Measurements from ENCODE around the gene RNF121. TPM values are rescaled to one million over a fixed set of nuclear protein-coding genes. Genes with fewer than 3 reads are reported as not detected.

RNF121 gene
- total and polyA plus RNA-seq, 2 of the 8 experiments (the other 6 are each of a cell fraction or from before 2014, with no cell fraction given) = 39.7 to 51.6 TPM

- no peak overlapping the region for H2BK12ac ChIP-seq (ENCODE audit: low read depth, low read length)
- H3K27me3 ChIP-seq (replicated peaks in 1 of 4; ENCODE audit: control insufficient read depth in 3 of 4, extremely low read depth in 1 of 4, insufficient read depth in 3 of 4, low read length in 3 of 4) = no peaks in the 10 kb centered on the region
- H3K14ac ChIP-seq (ENCODE audit: insufficient read length) = no peak overlapping the region
- no peak for FAIRE-seq
- H3K4me3 ChIP-seq (ENCODE audit: extremely low read depth in 1 of 4, insufficient read depth in 2 of 4, low read depth in 3 of 4, low read length in 4 of 4) = no peak overlapping the region
- H3K4me1 ChIP-seq (replicated peaks in 1 of 4; ENCODE audit: control insufficient read depth in 3 of 4, insufficient read depth in 4 of 4, low read length in 3 of 4) = no peaks in the 10 kb centered on the region
- no peaks in the 10 kb centered on the region; the same call in 1 of the 2 replicates for H3K79me1 ChIP-seq (ENCODE audit: low read depth, low read length)
- no peak for DNase-seq (ENCODE audit: low read depth in 1 of 2, low spot score in 2 of 2)
- H2AFZ ChIP-seq (ENCODE audit: low read length) = no peak overlapping the region
- H3K56ac ChIP-seq (replicated peaks; ENCODE audit: insufficient read length, low read depth, low read length) = no peak overlapping the region
- no peaks in the 10 kb centered on the region for H3K9me3 ChIP-seq (ENCODE audit: insufficient read depth in 2 of 2, low read depth in 1 of 2, low read length in 1 of 2)
- no peak overlapping the region for H2BK5ac ChIP-seq (ENCODE audit: low read depth, low read length)
- H3K9ac ChIP-seq (replicated peaks in 1 of 4; ENCODE audit: extremely low read depth in 1 of 4, low read depth in 3 of 4, low read length in 3 of 4) = no peak overlapping the region
- H4K8ac ChIP-seq (ENCODE audit: extremely low read depth, insufficient read depth, low read length) = no peak overlapping the region
- H4K5ac ChIP-seq (ENCODE audit: insufficient read length, low read depth, low read length) = no peak overlapping the region
- POLR2A ChIA-PET (ENCODE audit: partially characterized antibody) = interaction anchor here (0.6 to 3.3 kb wide), 8 partner anchors 8 to 96 kb away, joined by 3 to 9 read pairs (median 4); partner anchors contain the start of gene IL18BP
- no peak overlapping the region for H2BK20ac ChIP-seq (ENCODE audit: low read length)
- no peaks in the 10 kb centered on the region for H3K79me2 ChIP-seq (ENCODE audit: control insufficient read depth in 1 of 2, insufficient read depth in 2 of 2, low read length in 2 of 2)
- CTCF ChIA-PET (ENCODE audit: partially characterized antibody) = interaction anchor here (0.7 to 25.0 kb wide), 16 partner anchors 8 to 185 kb away, joined by 3 to 423 read pairs (median 4); partner anchors contain the start of genes IL18BP and LAMTOR1
- WGBS, 2 experiments (ENCODE audit: extremely low coverage in 1 of 2, insufficient coverage in 1 of 2, insufficient read length in 1 of 2, insufficient replicate concordance in 2 of 2, low coverage in 1 of 2, low lambda C conversion rate in 2 of 2, missing lambda C conversion rate in 1 of 2) = 95% methylated on average over 32 of the region's 33 CpGs; no CpG with 5 or more reads in 1 of the 2 experiments
- no peak overlapping the region for H2AK5ac ChIP-seq (ENCODE audit: low read depth, low read length)
- no peak overlapping the region for H4K91ac ChIP-seq (replicated peaks; ENCODE audit: insufficient read length, low read length)
- H2BK15ac ChIP-seq (ENCODE audit: low read length) = no peak overlapping the region
- H3K4ac ChIP-seq (replicated peaks; ENCODE audit: insufficient read length, low read depth, low read length) = no peak overlapping the region
- no peak overlapping the region for H3K23ac ChIP-seq (ENCODE audit: insufficient read length)
- H3K4me2 ChIP-seq (ENCODE audit: insufficient read depth in 1 of 2, low read depth in 2 of 2, low read length in 2 of 2) = no peak overlapping the region
- no peak overlapping the region for H2BK120ac ChIP-seq (replicated peaks; ENCODE audit: low read depth, low read length)
- H3K27ac ChIP-seq (ENCODE audit: low read depth, low read length) = no peak overlapping the region
- H4K20me1 ChIP-seq (replicated peaks in 1 of 2; ENCODE audit: control insufficient read depth in 1 of 2, insufficient read depth in 2 of 2, low read length in 2 of 2) = peaks cover 23 to 39% of the 10 kb centered on the region in 2 experiments
- peaks cover 52 to 83% (median 74%) of the 10 kb centered on the region in 4 experiments for H3K36me3 ChIP-seq (ENCODE audit: control insufficient read depth in 2 of 4, insufficient read depth in 4 of 4, low read length in 3 of 4)
- H3K23me2 ChIP-seq (ENCODE audit: low read depth, low read length) = no peaks in the 10 kb centered on the region
- H3K18ac ChIP-seq (ENCODE audit: extremely low read depth, low read length) = no peak overlapping the region
- TF ChIP-seq GTF2F1 (IDR thresholded peaks at IDR 0.05; ENCODE audit: borderline replicate concordance, low read depth, low read length) = no peak
- TF ChIP-seq SAP30 (IDR thresholded peaks at IDR 0.05; ENCODE audit: insufficient read depth, insufficient replicate concordance, low read length) = no peak
- TF ChIP-seq CBX5 (IDR thresholded peaks at IDR 0.05; ENCODE audit: low read depth, low read length) = no peak
- no peak for TF ChIP-seq TAF7 (optimal IDR thresholded peaks at IDR 0.05; ENCODE audit: borderline replicate concordance, low read depth, low read length)
- no peak for TF ChIP-seq RFX5 (IDR thresholded peaks at IDR 0.05; ENCODE audit: borderline replicate concordance, low read depth, low read length)
- TF ChIP-seq SIX5 (IDR thresholded peaks at IDR 0.05; ENCODE audit: low read depth, low read length) = no peak
- TF ChIP-seq GABPA (IDR thresholded peaks at IDR 0.05; ENCODE audit: borderline replicate concordance, insufficient read depth, low read length) = no peak
- TF ChIP-seq SUZ12 (IDR thresholded peaks at IDR 0.05; ENCODE audit: low read length) = no peak
- TF ChIP-seq HDAC2 (IDR thresholded peaks at IDR 0.05; ENCODE audit: borderline replicate concordance in 1 of 2, low read depth in 2 of 2, low read length in 2 of 2) = no peak
- no peak for TF ChIP-seq TEAD4 (IDR thresholded peaks at IDR 0.05; ENCODE audit: low read depth, low read length)
- TF ChIP-seq SP4 (IDR thresholded peaks at IDR 0.05; ENCODE audit: low read length) = no peak
- no peak for TF ChIP-seq BACH1 (IDR thresholded peaks at IDR 0.05; ENCODE audit: low read length)
These were observed 84.3 kb downstream of the RNF121 start for GRCh38 chr11:72012897-72013721.

All from H1 (cell line).